ENCODE data around the gene NPEPPS. TPM values are rescaled to one million over a fixed set of nuclear protein-coding genes. Genes with fewer than 3 reads are reported as not detected.

Gene NPEPPS
- 51.2 to 71.7 TPM (median 57.8 TPM) in 5 replicates for total RNA-seq (2022; extraction: Qiagen RNA extraction)

GRCh38 chr17:47530557-47531232, at the start of gene NPEPPS:
NPEPPS (plus strand) TSS chr17:47531108; CDS start chr17:47531301, 193 bp downstream.

GRCh38 chr17:47649153-47649971, 118.5 kb downstream of the NPEPPS start, which contains the start of gene KPNB1:
KPNB1 (plus strand) TSS chr17:47649919; CDS start chr17:47650245, 326 bp downstream.

Other genes starting within 250 kb of the NPEPPS start
- 1.6 to 2.3 TPM (median 2.0 TPM) in 5 replicates for gene EFCAB13, start 207.2 kb upstream of the NPEPPS start, total RNA-seq (2022; extraction: Qiagen RNA extraction)
- gene KPNB1, start 118.8 kb downstream of the NPEPPS start, total RNA-seq (2022; extraction: Qiagen RNA extraction): 274 to 432 TPM (median 299 TPM) in 5 replicates
- gene TBKBP1, start 163.1 kb downstream of the NPEPPS start, total RNA-seq (2022; extraction: Qiagen RNA extraction): 3.9 to 5.8 TPM (median 4.8 TPM) in 5 replicates
- 0.18 to 0.25 TPM (median 0.23 TPM) in 5 replicates for gene TBX21, start 202.1 kb downstream of the NPEPPS start, total RNA-seq (2022; extraction: Qiagen RNA extraction)

Data from A549 treated with AZD2906 at 1 μM for 4 hours (cell line).